Suprapubic skin (tissue), 3 donors: ENCODE data around the gene ABI1.

Experiments
- POLR2A ChIP-seq, 2 donors: fragments of 450-650 bp; IDR thresholded peaks; one replicate each; pipeline ENCODE4 v1.6.1; 2017; ENCODE audit warnings: antibody characterized with exemption in 2 of 2, mild to moderate bottlenecking in 2 of 2, moderate library complexity in 2 of 2
- TF ChIP-seq, protein P1 (sequence below), 2 donors: fragments of 200-600 bp in 1 of 2; fragments of 450-650 bp in 1 of 2; sonication (generic) in 1 of 2; IDR thresholded peaks; one replicate each; pipeline ENCODE4 v1.5.1; 2016 to 2019; ENCODE audit warnings: antibody characterized with exemption in 2 of 2, mild to moderate bottlenecking in 1 of 2, moderate library complexity in 1 of 2

DNA sequence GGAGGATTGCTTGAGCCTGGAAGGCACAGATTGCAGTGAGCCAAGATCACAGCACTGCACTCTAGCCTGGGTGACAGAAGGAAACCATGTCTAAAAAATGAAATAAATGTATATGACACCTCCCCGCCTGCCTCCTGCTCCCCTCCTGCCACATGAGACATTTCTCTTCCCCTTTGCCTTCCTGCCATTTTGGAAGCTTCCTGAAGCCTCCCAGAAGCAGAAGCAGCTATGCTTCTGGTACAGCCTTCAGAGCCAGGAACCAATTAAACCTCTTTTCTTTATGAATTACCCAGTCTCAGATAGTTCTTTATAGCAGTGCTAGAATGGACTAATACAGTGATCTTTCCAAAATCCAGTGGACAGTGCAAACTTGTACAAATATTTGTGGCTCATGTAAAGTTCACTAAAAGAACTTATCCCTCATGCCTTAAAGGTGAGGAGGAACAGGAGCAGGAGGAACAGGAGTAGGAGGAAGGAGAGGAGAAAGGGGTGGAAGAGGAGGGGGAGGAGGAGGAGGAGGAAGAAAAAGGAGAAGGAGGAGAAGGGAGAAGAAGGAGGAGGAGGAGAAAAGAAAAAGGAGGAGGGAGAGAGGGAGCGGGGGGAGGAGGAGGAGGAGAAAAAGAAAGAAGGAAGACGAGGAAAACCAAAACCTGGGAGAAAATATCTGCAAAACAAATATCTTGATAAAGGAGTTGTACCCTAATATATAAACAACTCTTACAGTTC is 2.8 kb upstream of the ABI1 start:
- TF ChIP-seq POLR2A (IDR thresholded peaks at IDR 0.05), result no peak
- TF ChIP-seq, protein P1, sequence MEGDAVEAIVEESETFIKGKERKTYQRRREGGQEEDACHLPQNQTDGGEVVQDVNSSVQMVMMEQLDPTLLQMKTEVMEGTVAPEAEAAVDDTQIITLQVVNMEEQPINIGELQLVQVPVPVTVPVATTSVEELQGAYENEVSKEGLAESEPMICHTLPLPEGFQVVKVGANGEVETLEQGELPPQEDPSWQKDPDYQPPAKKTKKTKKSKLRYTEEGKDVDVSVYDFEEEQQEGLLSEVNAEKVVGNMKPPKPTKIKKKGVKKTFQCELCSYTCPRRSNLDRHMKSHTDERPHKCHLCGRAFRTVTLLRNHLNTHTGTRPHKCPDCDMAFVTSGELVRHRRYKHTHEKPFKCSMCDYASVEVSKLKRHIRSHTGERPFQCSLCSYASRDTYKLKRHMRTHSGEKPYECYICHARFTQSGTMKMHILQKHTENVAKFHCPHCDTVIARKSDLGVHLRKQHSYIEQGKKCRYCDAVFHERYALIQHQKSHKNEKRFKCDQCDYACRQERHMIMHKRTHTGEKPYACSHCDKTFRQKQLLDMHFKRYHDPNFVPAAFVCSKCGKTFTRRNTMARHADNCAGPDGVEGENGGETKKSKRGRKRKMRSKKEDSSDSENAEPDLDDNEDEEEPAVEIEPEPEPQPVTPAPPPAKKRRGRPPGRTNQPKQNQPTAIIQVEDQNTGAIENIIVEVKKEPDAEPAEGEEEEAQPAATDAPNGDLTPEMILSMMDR (IDR thresholded peaks at IDR 0.05), result no peak
